IMR-90 (cell line): ENCODE data around the gene ADGRG2. TPM values are rescaled to one million over a fixed set of nuclear protein-coding genes. Genes with fewer than 3 reads are reported as not detected.

Source experiments
- ATAC-seq: fragments of 200-7000 bp; cut with Tn5 transposase; 2 replicates; pipeline ENCODE4 v1.9.1; 2020; ENCODE audit warnings: low read depth, mild to moderate bottlenecking, moderate library complexity
- BruUV-seq: library from RNA; stranded (reverse); fragments of 400-500 nt; replicated peaks from 2 replicates; lab custom pipeline; 2021; lab: Mats Ljungman, UMichigan
- CTCF ChIA-PET: fragments of 300-600 bp; formaldehyde crosslinking; extraction: SDS; loops from one replicate; lab custom pipeline; 2021; ENCODE audit warnings: antibody characterized with exemption; lab: Yijun Ruan, JAX
- POLR2A ChIA-PET: fragments of 300-600 bp; sonication (Branson Sonifier 250); formaldehyde crosslinking; loops from one replicate; lab custom pipeline; 2022; ENCODE audit warnings: antibody characterized with exemption; ENCODE audit not compliant: unreplicated experiment; lab: Charles Lee
- DNase-seq: peaks from one replicate; pipeline ENCODE4 v3.0.0; 2013
- H2AFZ ChIP-seq: replicated peaks from 2 replicates; pipeline ENCODE3; 2013; ENCODE audit warnings: low read length, mild to moderate bottlenecking; ENCODE audit not compliant: poor library complexity
- H2AK5ac ChIP-seq: 2 replicates; pipeline ENCODE4 v1.6.1; 2013; ENCODE audit warnings: low read depth, low read length, inconsistent platforms
- H2AK9ac ChIP-seq: replicated peaks from 2 replicates; pipeline ENCODE3; 2013; ENCODE audit warnings: mild to moderate bottlenecking, low read depth, low read length, moderate library complexity; ENCODE audit not compliant: poor library complexity
- H2BK120ac ChIP-seq: 2 replicates; pipeline ENCODE4 v1.6.1; 2013; ENCODE audit warnings: low read depth, low read length, inconsistent platforms
- H2BK15ac ChIP-seq: 3 replicates; pipeline ENCODE4 v1.6.1; 2013; ENCODE audit warnings: low read depth, low read length, inconsistent platforms
- H2BK20ac ChIP-seq: 2 replicates; pipeline ENCODE4 v1.6.1; 2013; ENCODE audit warnings: low read depth, mild to moderate bottlenecking, inconsistent platforms, low read length, moderate library complexity
- H2BK5ac ChIP-seq: 2 replicates; pipeline ENCODE4 v1.6.1; 2013; ENCODE audit warnings: mild to moderate bottlenecking, low read depth, low read length, inconsistent platforms; ENCODE audit not compliant: poor library complexity, severe bottlenecking
- H3K14ac ChIP-seq: replicated peaks from 2 replicates; pipeline ENCODE4 v1.6.1; 2013; ENCODE audit warnings: low read depth, low read length, inconsistent platforms
- H3K18ac ChIP-seq: 2 replicates; pipeline ENCODE4 v1.6.1; 2013; ENCODE audit warnings: low read depth, low read length, control low read depth
- H3K23ac ChIP-seq: 2 replicates; pipeline ENCODE4 v1.6.1; 2013; ENCODE audit warnings: low read depth, low read length, inconsistent platforms
- H3K27ac ChIP-seq: 2 replicates; pipeline ENCODE4 v1.5.1; 2013; ENCODE audit warnings: mild to moderate bottlenecking, control low read depth, low read length; ENCODE audit not compliant: insufficient read depth
- H3K27me3 ChIP-seq: 2 replicates; pipeline ENCODE4 v1.6.1; 2013; ENCODE audit warnings: low read length; ENCODE audit not compliant: control insufficient read depth, insufficient read depth
- H3K36me3 ChIP-seq: 2 replicates; pipeline ENCODE4 v1.6.1; 2013; ENCODE audit warnings: low read length, mixed read lengths; ENCODE audit not compliant: control insufficient read depth, insufficient read depth
- H3K4ac ChIP-seq: 2 replicates; pipeline ENCODE4 v1.6.1; 2013; ENCODE audit warnings: low read depth, low read length, inconsistent platforms
- H3K4me1 ChIP-seq: 2 replicates; pipeline ENCODE4 v1.6.1; 2013; ENCODE audit warnings: low read length, mixed read lengths; ENCODE audit not compliant: control insufficient read depth, insufficient read depth
- H3K4me2 ChIP-seq: 2 replicates; pipeline ENCODE4 v1.6.1; 2013; ENCODE audit warnings: low read depth, mild to moderate bottlenecking, control low read depth, low read length, moderate library complexity
- H3K4me3 ChIP-seq: 2 replicates; pipeline ENCODE4 v1.5.1; 2013; ENCODE audit warnings: low read depth, mild to moderate bottlenecking, control low read depth, low read length, moderate library complexity; ENCODE audit not compliant: insufficient read depth
- H3K56ac ChIP-seq: 2 replicates; pipeline ENCODE4 v1.6.1; 2013; ENCODE audit warnings: low read length, inconsistent platforms; ENCODE audit not compliant: insufficient read depth; ENCODE audit errors: extremely low read depth
- H3K79me1 ChIP-seq, 2 experiments: 2 replicates each; pipeline ENCODE4 v1.6.1; 2013; ENCODE audit warnings: low read length in 2 of 2, inconsistent platforms in 1 of 2, low read depth in 1 of 2
- H3K9ac ChIP-seq: 2 replicates; pipeline ENCODE4 v1.6.1; 2013; ENCODE audit warnings: low read depth, low read length, control low read depth
- H3K9me1 ChIP-seq: 2 replicates; pipeline ENCODE4 v1.6.1; 2013; ENCODE audit warnings: low read length, inconsistent platforms; ENCODE audit not compliant: insufficient read depth
- H3K9me3 ChIP-seq: 2 replicates; pipeline ENCODE4 v1.6.1; 2013; ENCODE audit warnings: low read length; ENCODE audit not compliant: control insufficient read depth, insufficient read depth
- H4K20me1 ChIP-seq: 2 replicates; pipeline ENCODE4 v1.6.1; 2013; ENCODE audit warnings: low read length, inconsistent platforms; ENCODE audit not compliant: insufficient read depth
- H4K5ac ChIP-seq: 2 replicates; pipeline ENCODE4 v1.6.1; 2013; ENCODE audit warnings: mild to moderate bottlenecking, low read depth, low read length, control low read depth
- H4K8ac ChIP-seq, 2 experiments: 2 replicates each; pipeline ENCODE4 v1.6.1; 2013; ENCODE audit warnings: low read depth in 2 of 2, low read length in 2 of 2, control low read depth in 1 of 2, inconsistent platforms in 1 of 2
- H4K91ac ChIP-seq: 2 replicates; pipeline ENCODE4 v1.6.1; 2013; ENCODE audit warnings: low read depth, low read length, inconsistent platforms; ENCODE audit not compliant: insufficient read depth
- POLR2A ChIP-seq: IDR thresholded peaks from 2 replicates; pipeline ENCODE4 v1.6.1; 2012; ENCODE audit warnings: mild to moderate bottlenecking, low read depth, low read length
- WGBS, 2 experiments: methylation state at CpG; one replicate each; pipeline versions ENCODE4 v1.1.5 to v1.1.7; 2013; ENCODE audit warnings: missing lambda C conversion rate in 2 of 2; ENCODE audit not compliant: insufficient read length in 1 of 2; ENCODE audit errors: extremely low coverage in 2 of 2; 5-methylcytosine and 5-hydroxymethylcytosine counted together
- dilution Hi-C: fragments of 300-500 bp; cut with HindIII; formaldehyde crosslinking; loops from one replicate; pipeline ENCODE4 v1.14.3; 2018; ENCODE audit warnings: low sequenced_read_pairs; ENCODE audit not compliant: unreplicated experiment
- in situ Hi-C: fragments of 300-500 bp; cut with MboI; formaldehyde crosslinking; loops from 3 replicates; pipeline ENCODE4 v1.14.3; 2019; ENCODE audit warnings: low sequenced_read_pairs, inconsistent platforms, mixed read lengths
- intact Hi-C: fragments of 100-400 bp; cut with micrococcal nuclease; formaldehyde crosslinking; loops from 2 replicates; pipeline ENCODE4 v1.10.0; 2022
- polyA plus RNA-seq, 3 experiments: library from polyadenylated mRNA; depleted of rRNA; stranded (reverse); fragments of >200 nt; gene quantifications; 2 replicates each; pipeline ENCODE4 v1.2.3, GENCODE V29; 2012; ENCODE audit warnings: low replicate concordance in 1 of 3
- total RNA-seq: library from RNA; depleted of rRNA; stranded (reverse); fragments of >200 nt; gene quantifications from 2 replicates; pipeline ENCODE4 v1.2.3, GENCODE V29; 2012

ADGRG2 gene
- total and polyA plus RNA-seq, 2 of the 4 experiments (the other 2 are of a cell fraction): under 0.01 to 0.07 TPM

- WGBS, 2 experiments: 7% methylated on average over 2 of the region's 4 CpGs; no CpG with 5 or more reads in 1 of the 2 experiments
- Histone ChIP-seq H3K4me3 (no peak overlapping the region), H3K4me2 (no peak overlapping the region), H2AK9ac (no peak overlapping the region), H3K27ac (no peak overlapping the region), H2BK120ac (no peak overlapping the region), H3K4me1 (no peaks in the 10 kb centered on the region), H3K79me1 (no peaks in the 10 kb centered on the region), H3K9me1 (no peaks in the 10 kb centered on the region), H3K14ac (no peak overlapping the region), H3K36me3 (no peaks in the 10 kb centered on the region), H3K18ac (no peak overlapping the region), H2BK20ac (no peak overlapping the region), H2BK15ac (no peak overlapping the region), H2BK5ac (no peak overlapping the region), H4K20me1 (no peaks in the 10 kb centered on the region), H3K9ac (no peak overlapping the region), H3K27me3 (no peaks in the 10 kb centered on the region), H3K4ac (no peak overlapping the region), H4K8ac (no peak overlapping the region), H4K5ac (no peak overlapping the region), H2AK5ac (no peak overlapping the region), H3K23ac (no peak overlapping the region), H2AFZ (no peak overlapping the region), H4K91ac (no peak overlapping the region), H3K56ac (no peak overlapping the region), H3K9me3 (peaks cover 4% of the 10 kb centered on the region; the same call in 1 of the 2 replicates)
- no TSS peak for BruUV-seq
- ChIA-PET CTCF (no interaction called here), POLR2A (no interaction called here)
- in situ Hi-C loops (no loop called here), dilution Hi-C loops (no loop called here), intact Hi-C loops (no loop called here)
- ATAC-seq: no peak
- DNase-seq: no peak
- no peak for TF ChIP-seq POLR2A
Measured at GRCh38 chrX:19156186-19156585, 33.9 kb upstream of the ADGRG2 start.
